ENCODE measurements around the gene ARF5. TPM values are rescaled to one million over a fixed set of nuclear protein-coding genes. Genes with fewer than 3 reads are reported as not detected.
"Not testable (repeated sequence)": the region's sequence is repeated elsewhere in the genome, so short reads cannot be mapped to it uniquely, and the experiment has no call there.

The ARF5 gene
- 102 TPM for total RNA-seq
- long read RNA-seq, transcript ARF5-201 (6 exons, 1,103 nt) = major isoform, 102 of 110 reads
- long read RNA-seq, partial matches to known transcripts = 2 of 110 reads
- long read RNA-seq, other reads (novel, unspliced or antisense) = 6 of 110 reads

GRCh38 chr7:127588019-127588696, at the start of gene ARF5:
Gene ARF5, plus strand, starts transcription at chr7:127588411. Its CDS starts 88 bp downstream, at chr7:127588499.
- intact Hi-C loops (cut with DNase I) = loop anchor here (2.0 to 5.0 kb wide), 3 partner anchors 65 to 336 kb away; partner anchors contain the start of genes GRM8, SND1 and ZNF800
- DNase-seq (ENCODE audit: low spot score) = peak; percentile 96

- DNase-seq (ENCODE audit: low spot score) = no peak
- intact Hi-C loops (cut with DNase I) = no loop called here
Measured at GRCh38 chr7:127539116-127539515, 49.1 kb upstream of the ARF5 start.

- intact Hi-C loops (cut with DNase I); DNase-seq (ENCODE audit: low spot score): not testable (repeated sequence)
Measured at GRCh38 chr7:127540461-127540860, 47.8 kb upstream of the ARF5 start.

- intact Hi-C loops (cut with DNase I) = no loop called here
- DNase-seq (ENCODE audit: low spot score) = no peak
Measured at GRCh38 chr7:127541548-127541947, 46.7 kb upstream of the ARF5 start.

- intact Hi-C loops (cut with DNase I) = no loop called here
- no peak for DNase-seq (ENCODE audit: low spot score)
Measured at GRCh38 chr7:127546313-127546712, 41.9 kb upstream of the ARF5 start.

GRCh38 chr7:127550247-127550646, 38.0 kb upstream of the ARF5 start:
- DNase-seq (ENCODE audit: low spot score) = no peak
- intact Hi-C loops (cut with DNase I) = no loop called here

- intact Hi-C loops (cut with DNase I) = no loop called here
Measured at GRCh38 chr7:127551941-127552340, 36.3 kb upstream of the ARF5 start.

GRCh38 chr7:127556404-127556803, 31.8 kb upstream of the ARF5 start:
- no peak for DNase-seq (ENCODE audit: low spot score)
- intact Hi-C loops (cut with DNase I) = no loop called here

More at GRCh38 chr7:127551941-127552340, 36.3 kb upstream of the ARF5 start:
- DNase-seq (ENCODE audit: low spot score) = no peak

GRCh38 chr7:127557803-127558202, 30.4 kb upstream of the ARF5 start:
- DNase-seq (ENCODE audit: low spot score) = no peak
- intact Hi-C loops (cut with DNase I) = no loop called here

- no peak for DNase-seq (ENCODE audit: low spot score)
- intact Hi-C loops (cut with DNase I) = no loop called here
Measured at GRCh38 chr7:127566242-127566641, 22.0 kb upstream of the ARF5 start.

- intact Hi-C loops (cut with DNase I); DNase-seq (ENCODE audit: low spot score): not testable (repeated sequence)
Measured at GRCh38 chr7:127568034-127568433, 20.2 kb upstream of the ARF5 start.

- intact Hi-C loops (cut with DNase I) = loop anchor here (5.0 kb wide), 1 partner anchor 565 kb away; no protein-coding TSS in a partner anchor
Measured at GRCh38 chr7:127571741-127572505, 16.3 kb upstream of the ARF5 start.

GRCh38 chr7:127578036-127578684, 10.1 kb upstream of the ARF5 start:
- DNase-seq (ENCODE audit: low spot score) = no peak
- intact Hi-C loops (cut with DNase I) = no loop called here

More at GRCh38 chr7:127571741-127572505, 16.3 kb upstream of the ARF5 start:
- no peak for DNase-seq (ENCODE audit: low spot score)

- DNase-seq (ENCODE audit: low spot score) = no peak
- intact Hi-C loops (cut with DNase I) = no loop called here
Measured at GRCh38 chr7:127578711-127579275, 9.4 kb upstream of the ARF5 start.

- no peak for DNase-seq (ENCODE audit: low spot score)
- intact Hi-C loops (cut with DNase I) = no loop called here
Measured at GRCh38 chr7:127580612-127581011, 7.6 kb upstream of the ARF5 start.

GRCh38 chr7:127581716-127582115, 6.5 kb upstream of the ARF5 start:
- intact Hi-C loops (cut with DNase I) = no loop called here
- no peak for DNase-seq (ENCODE audit: low spot score)

- intact Hi-C loops (cut with DNase I) = no loop called here
Measured at GRCh38 chr7:127582361-127582760, 5.8 kb upstream of the ARF5 start.

GRCh38 chr7:127584648-127585043, 3.6 kb upstream of the ARF5 start:
- intact Hi-C loops (cut with DNase I) = loop anchor here (5.0 kb wide), 2 partner anchors 192 to 332 kb away; partner anchors contain the start of genes GRM8 and ZNF800
- DNase-seq (ENCODE audit: low spot score) = no peak

More at GRCh38 chr7:127582361-127582760, 5.8 kb upstream of the ARF5 start:
- no peak for DNase-seq (ENCODE audit: low spot score)
